Tracheal epithelial cell (primary cell): ENCODE data around the gene CRY1. TPM values are rescaled to one million over a fixed set of nuclear protein-coding genes. Genes with fewer than 3 reads are reported as not detected.

Experiments
- total RNA-seq: library from RNA; depleted of rRNA; stranded (reverse); fragments of >200 nt; gene quantifications from 2 replicates; pipeline ENCODE4 v1.2.1, GENCODE V29; 2014

CRY1 gene
- total RNA-seq, result 6.2 and 12.5 TPM in 2 replicates

DNA sequence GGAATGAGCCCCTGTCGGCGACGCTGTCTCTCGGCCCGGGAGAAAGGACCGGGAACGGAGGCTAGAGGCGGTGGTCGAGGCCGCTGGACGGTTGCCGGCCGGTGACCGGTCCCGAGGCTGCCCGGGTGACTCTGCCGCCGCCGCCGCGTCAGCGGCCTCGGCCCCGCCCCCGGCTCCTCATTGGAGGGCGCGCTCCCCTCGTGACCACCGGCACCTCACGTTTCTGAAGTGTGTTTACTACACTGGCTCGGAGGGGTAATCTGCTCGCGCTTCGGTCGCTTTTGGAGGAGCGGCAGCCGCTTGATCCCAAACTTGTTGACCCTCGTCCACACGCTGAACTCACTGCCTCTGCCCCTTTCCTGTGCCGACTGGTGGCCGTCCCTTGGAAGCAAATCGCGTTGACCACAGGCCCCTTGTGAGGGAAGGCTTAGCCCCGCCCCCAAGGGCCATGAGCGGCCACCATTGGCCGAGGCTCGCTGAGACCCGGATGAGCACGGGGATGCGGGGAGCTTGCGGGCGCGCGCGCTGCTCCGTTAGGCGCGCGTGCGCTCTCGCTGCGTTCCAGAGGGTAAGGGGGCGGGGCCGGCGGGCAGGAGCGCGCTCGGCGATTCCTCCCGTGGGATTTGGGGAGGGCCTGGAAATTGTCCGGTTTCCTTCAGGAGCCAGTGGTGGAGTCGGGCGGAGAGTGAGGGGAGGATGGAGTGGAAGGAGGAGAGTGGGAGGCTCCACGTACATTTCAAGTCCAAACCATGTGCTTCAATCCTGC is at the start of gene CRY1:
CRY1 (minus strand) TSS at position 133 of the 766 bp plus-strand sequence. CDS start 588 bp downstream, outside the sequence.

DNA sequence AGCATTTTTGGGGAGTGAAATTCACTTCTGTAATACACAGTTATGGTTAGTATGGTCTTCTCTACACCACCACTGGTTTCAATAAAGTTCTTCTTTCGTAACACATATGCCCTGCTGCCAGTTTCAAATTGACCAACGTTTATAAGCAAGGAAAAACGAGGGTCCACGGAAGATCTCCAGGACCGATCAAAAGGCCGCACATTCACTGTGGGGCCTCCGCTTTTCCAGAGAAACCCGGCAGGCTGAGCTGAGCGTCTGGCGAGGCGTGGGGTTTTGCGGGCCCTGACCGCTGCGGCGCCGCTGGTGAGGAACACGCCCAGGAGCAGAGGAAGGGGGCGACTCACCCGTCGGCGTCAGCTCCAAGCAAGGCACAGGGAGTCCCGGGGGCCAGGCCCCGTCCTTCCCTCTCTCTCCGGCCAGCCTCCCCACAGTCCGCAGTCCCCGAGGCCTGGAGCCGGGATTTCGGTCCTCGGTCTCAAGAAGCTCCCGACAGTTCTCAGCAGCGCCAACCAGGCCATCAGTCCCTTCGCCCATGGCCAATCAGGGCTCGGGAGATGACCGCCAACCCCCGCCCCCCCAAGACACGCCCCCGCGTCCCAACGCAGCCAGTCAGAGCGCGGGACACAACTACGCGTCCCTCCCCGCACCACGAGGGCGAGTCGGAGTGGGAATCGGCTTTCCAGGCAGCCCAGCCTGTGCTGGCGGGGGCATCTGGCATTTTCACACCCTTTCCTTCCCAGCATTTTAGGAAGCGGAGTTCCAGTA is 106.5 kb downstream of the CRY1 start, which contains the start of gene MTERF2:
MTERF2 (minus strand) TSS at position 522 of the 765 bp plus-strand sequence. CDS start 8,432 bp downstream, outside the sequence.

GRCh38 chr12:106955377-106956047 is 137.8 kb downstream of the CRY1 start, which contains the start of gene TMEM263:
TSS of gene TMEM263 (plus strand) at chr12:106955907. CDS start at chr12:106967117, 11,210 bp downstream.

Other genes starting within 250 kb of the CRY1 start
- gene TMEM263, start 137.6 kb downstream of the CRY1 start, total RNA-seq, result 16.2 and 24.3 TPM in 2 replicates
- gene MTERF2, start 106.4 kb downstream of the CRY1 start, total RNA-seq, result 2.1 and 2.2 TPM in 2 replicates